Activated CD8-positive, alpha-beta T cell treated with anti-CD3 and anti-CD28 coated beads for 36 hours (primary cell): ENCODE data around the gene LSM5. TPM values are rescaled to one million over a fixed set of nuclear protein-coding genes. Genes with fewer than 3 reads are reported as not detected.
"Not testable (repeated sequence)": the region's sequence is repeated elsewhere in the genome, so short reads cannot be mapped to it uniquely, and the experiment has no call there.

Experiments used
- ATAC-seq: fragments of 200-7000 bp; cut with Tn5 transposase; one replicate; pipeline ENCODE4 v1.10.0; 2021; ENCODE audit warnings: mild to moderate bottlenecking, moderate library complexity
- CTCF ChIA-PET: fragments of 350-600 bp; sonication (Branson Sonifier 250); formaldehyde crosslinking; loops from one replicate; lab custom pipeline; 2021; ENCODE audit warnings: antibody characterized with exemption; lab: Charles Lee
- POLR2A ChIA-PET: fragments of 350-600 bp; sonication (Branson Sonifier 250); formaldehyde crosslinking; loops from one replicate; lab custom pipeline; 2021; ENCODE audit warnings: antibody characterized with exemption; lab: Charles Lee
- DNase-seq: peaks from one replicate; pipeline ENCODE4 v3.0.0-alpha.2; 2020
- H3K27ac Mint-ChIP-seq: one replicate; pipeline ENCODE4 v1.8.0; 2021; ENCODE audit warnings: mild to moderate bottlenecking, mixed read lengths
- H3K27me3 Mint-ChIP-seq: one replicate; pipeline ENCODE4 v1.8.0; 2021; ENCODE audit warnings: mixed read lengths
- H3K36me3 Mint-ChIP-seq: one replicate; pipeline ENCODE4 v1.8.0; 2021; ENCODE audit warnings: low read depth, mixed read lengths
- H3K4me1 Mint-ChIP-seq: one replicate; pipeline ENCODE4 v1.8.0; 2021; ENCODE audit warnings: low read depth, mixed read lengths
- H3K4me3 Mint-ChIP-seq: one replicate; pipeline ENCODE4 v1.8.0; 2021; ENCODE audit warnings: mild to moderate bottlenecking, moderate library complexity, mixed read lengths
- H3K9me3 Mint-ChIP-seq: one replicate; pipeline ENCODE4 v1.8.0; 2021; ENCODE audit warnings: mixed read lengths
- CTCF ChIP-seq: fragments of 200-600 bp; IDR thresholded peaks from one replicate; pipeline ENCODE4 v1.8.0; 2022; ENCODE audit warnings: antibody characterized with exemption, mild to moderate bottlenecking
- intact Hi-C: fragments of 100-400 bp; cut with micrococcal nuclease; formaldehyde crosslinking; loops from one replicate; pipeline ENCODE4 v1.10.0; 2022
- total RNA-seq, 2 experiments: library from RNA; stranded (reverse); gene quantifications; one replicate each; pipeline ENCODE4 v1.2.3, GENCODE V29; 2021

LSM5 gene
- total RNA-seq, 2 experiments from 2014 or later = 122 to 124 TPM

- Mint-ChIP-seq H3K27ac (peak overlapping the region; percentile 18), H3K4me3 (no peak overlapping the region), H3K9me3 (no peaks in the 10 kb centered on the region), H3K36me3 (peaks cover 31% of the 10 kb centered on the region), H3K4me1 (peaks cover 69% of the 10 kb centered on the region), H3K27me3 (no peaks in the 10 kb centered on the region)
- TF ChIP-seq CTCF = no peak
- intact Hi-C loops = no loop called here
- ChIA-PET POLR2A (interaction anchor here (1.8 to 3.7 kb wide), 2 partner anchors 8 to 11 kb away, joined by 6 to 27 read pairs; partner anchors contain the start of gene AVL9), CTCF (no interaction called here)
- ATAC-seq (no peak), DNase-seq (no peak)
These were observed 17.2 kb upstream of the LSM5 start for GRCh38 chr7:32507414-32507813.

GRCh38 chr7:32506266-32507054 lies 16.3 kb upstream of the LSM5 start:
- no peak for TF ChIP-seq CTCF
- intact Hi-C loops = no loop called here
- Mint-ChIP-seq H3K4me3 (peak overlapping the region; percentile 46), H3K27me3 (no peaks in the 10 kb centered on the region), H3K9me3 (no peaks in the 10 kb centered on the region), H3K36me3 (peaks cover 24% of the 10 kb centered on the region), H3K4me1 (peaks cover 66% of the 10 kb centered on the region), H3K27ac (peak overlapping the region; percentile 91)
- ChIA-PET CTCF (no interaction called here), POLR2A (interaction anchor here (0.9 to 3.7 kb wide), 4 partner anchors 9 to 45 kb away, joined by 3 to 27 read pairs (median 6); partner anchors contain the start of genes AVL9 and LSM5)
- DNase-seq (peak; percentile 54), ATAC-seq (peak; percentile 85)

GRCh38 chr7:32502728-32503127 lies 12.5 kb upstream of the LSM5 start:
- H3K27me3 Mint-ChIP-seq = no peaks in the 10 kb centered on the region
- TF ChIP-seq CTCF = no peak
- peaks cover 67% of the 10 kb centered on the region for H3K4me1 Mint-ChIP-seq
- peak; percentile 63 for ATAC-seq
- peaks cover 41% of the 10 kb centered on the region for H3K36me3 Mint-ChIP-seq
- intact Hi-C loops = no loop called here
- peaks cover 6% of the 10 kb centered on the region for H3K9me3 Mint-ChIP-seq
- peak; percentile 71 for DNase-seq
- ChIA-PET POLR2A (no interaction called here), CTCF (no interaction called here)
- H3K4me3 Mint-ChIP-seq = peak overlapping the region; percentile 11
- H3K27ac Mint-ChIP-seq = peak overlapping the region; percentile 90

- no peak for DNase-seq
- Mint-ChIP-seq H3K27me3 (no peaks in the 10 kb centered on the region), H3K4me1 (peaks cover 66% of the 10 kb centered on the region), H3K9me3 (peaks cover 6% of the 10 kb centered on the region), H3K4me3 (peak overlapping the region; percentile 51), H3K36me3 (peaks cover 47% of the 10 kb centered on the region), H3K27ac (peak overlapping the region; percentile 95)
- CTCF ChIA-PET = no interaction called here
- POLR2A ChIA-PET = interaction anchor here (1.3 to 1.8 kb wide), 2 partner anchors 11 to 15 kb away, joined by 3 to 7 read pairs; no protein-coding TSS in a partner anchor
- ATAC-seq = no peak
- TF ChIP-seq CTCF = no peak
- intact Hi-C loops = no loop called here
These were observed 11.3 kb upstream of the LSM5 start for GRCh38 chr7:32501522-32501921.

- Mint-ChIP-seq H3K36me3 (peaks cover 46% of the 10 kb centered on the region), H3K9me3 (peaks cover 6% of the 10 kb centered on the region), H3K27me3 (no peaks in the 10 kb centered on the region), H3K4me3 (peak overlapping the region; percentile 51), H3K4me1 (peaks cover 62% of the 10 kb centered on the region), H3K27ac (peak overlapping the region; percentile 95)
- no peak for TF ChIP-seq CTCF
- CTCF ChIA-PET = interaction anchor here (1.3 kb wide), 1 partner anchor 10 kb away, joined by 3 read pairs; no protein-coding TSS in a partner anchor
- peak; percentile 35 for ATAC-seq
- intact Hi-C loops = no loop called here
- no peak for DNase-seq
- POLR2A ChIA-PET = interaction anchor here (1.3 to 1.8 kb wide), 2 partner anchors 11 to 16 kb away, joined by 3 to 7 read pairs; no protein-coding TSS in a partner anchor
These were observed 10.8 kb upstream of the LSM5 start for GRCh38 chr7:32500922-32501341.

- peaks cover 46% of the 10 kb centered on the region for H3K36me3 Mint-ChIP-seq
- intact Hi-C loops = not testable (repeated sequence)
- CTCF ChIA-PET = interaction anchor here (1.3 kb wide), 1 partner anchor 9 kb away, joined by 3 read pairs; no protein-coding TSS in a partner anchor
These were observed 10.0 kb upstream of the LSM5 start for GRCh38 chr7:32500216-32500615.

GRCh38 chr7:32499755-32500154 lies 9.6 kb upstream of the LSM5 start:
- POLR2A ChIA-PET, CTCF ChIA-PET, DNase-seq, ATAC-seq, H3K9me3 Mint-ChIP-seq, H3K27me3 Mint-ChIP-seq: not testable (repeated sequence)
- Mint-ChIP-seq H3K27ac (peak overlapping the region; percentile 95), H3K4me3 (peak overlapping the region; percentile 8), H3K4me1 (peaks cover 58% of the 10 kb centered on the region), H3K36me3 (peaks cover 46% of the 10 kb centered on the region)
- intact Hi-C loops = loop anchor here (5.0 to 10.0 kb wide), 2 partner anchors 45 to 393 kb away; partner anchors contain the start of gene KBTBD2

More at GRCh38 chr7:32500216-32500615, 10.0 kb upstream of the LSM5 start:
- H3K27me3 Mint-ChIP-seq, ATAC-seq, H3K9me3 Mint-ChIP-seq, DNase-seq: not testable (repeated sequence)
- POLR2A ChIA-PET = interaction anchor here (1.8 kb wide), 1 partner anchor 16 kb away, joined by 7 read pairs; no protein-coding TSS in a partner anchor
- peak overlapping the region; percentile 95 for H3K27ac Mint-ChIP-seq
- H3K4me3 Mint-ChIP-seq = peak overlapping the region; percentile 51
- H3K4me1 Mint-ChIP-seq = peaks cover 58% of the 10 kb centered on the region
